Left ventricle myocardium inferior (tissue), 1 donor: ENCODE data around the gene USP17L18. TPM values are rescaled to one million over a fixed set of nuclear protein-coding genes. Genes with fewer than 3 reads are reported as not detected.
"Not testable (repeated sequence)": the region's sequence is repeated elsewhere in the genome, so short reads cannot be mapped to it uniquely, and the experiment has no call there.

Experiments
- DNase-seq: peaks from one replicate; pipeline ENCODE4 v3.0.0-alpha.2; 2020
- H3K27ac ChIP-seq: fragments of 200-600 bp; replicated peaks from 2 replicates; pipeline ENCODE4 v1.8.0; 2021
- H3K27me3 ChIP-seq: fragments of 200-600 bp; 2 replicates; pipeline ENCODE4 v1.8.0; 2021; ENCODE audit warnings: low read depth
- H3K36me3 ChIP-seq: fragments of 200-600 bp; 2 replicates; pipeline ENCODE4 v1.8.0; 2021
- H3K4me1 ChIP-seq: fragments of 200-600 bp; 2 replicates; pipeline ENCODE4 v1.8.0; 2021
- H3K4me3 ChIP-seq: fragments of 200-600 bp; 2 replicates; pipeline ENCODE4 v1.8.0; 2021; ENCODE audit warnings: mild to moderate bottlenecking, moderate library complexity
- H3K9me3 ChIP-seq: fragments of 200-600 bp; replicated peaks from 2 replicates; pipeline ENCODE4 v1.8.0; 2021
- intact Hi-C: fragments of 100-400 bp; cut with micrococcal nuclease; formaldehyde crosslinking; loops from one replicate; pipeline ENCODE4 v1.11.0; 2022
- total RNA-seq: library from RNA; stranded (reverse); fragmentation: NEBNext Ultra II Directional; extraction: Animal tissue kit (Norgen Biotek cat#: 25700); gene quantifications from one replicate; pipeline ENCODE4 v1.2.1, GENCODE V29; 2021
- donor health status: DM: no; HTN: yes; CAD: no; lungs with severe emphysema.

The USP17L18 gene
- total RNA-seq, 1 donor from 2014 or later = not detected

GRCh38 chr4:9267319-9267718, 18.9 kb downstream of the USP17L18 start, which contains the start of gene USP17L22:
Gene USP17L22 (plus strand): TSS chr4:9267619. CDS start chr4:9267619, 0 bp downstream.
- DNase-seq, H3K27ac ChIP-seq, H3K36me3 ChIP-seq, H3K4me3 ChIP-seq, H3K4me1 ChIP-seq, H3K9me3 ChIP-seq, H3K27me3 ChIP-seq, intact Hi-C loops: not testable (repeated sequence)

- peak; percentile 27 for DNase-seq
- H3K9me3 ChIP-seq, H3K4me3 ChIP-seq, H3K27me3 ChIP-seq, H3K36me3 ChIP-seq, H3K4me1 ChIP-seq, H3K27ac ChIP-seq, intact Hi-C loops: not testable (repeated sequence)
Observed at GRCh38 chr4:9271719-9272118, 23.3 kb downstream of the USP17L18 start.

Other genes starting within 250 kb of the USP17L18 start
- not detected for gene FAM90A26, start 78.2 kb upstream of the USP17L18 start, total RNA-seq
- not detected for gene USP17L10, start 38.0 kb upstream of the USP17L18 start, total RNA-seq
- gene USP17L11, start 33.2 kb upstream of the USP17L18 start, total RNA-seq = not detected
- not detected for gene USP17L12, start 28.5 kb upstream of the USP17L18 start, total RNA-seq
- not detected for gene USP17L13, start 23.7 kb upstream of the USP17L18 start, total RNA-seq
- gene USP17L15, start 14.2 kb upstream of the USP17L18 start, total RNA-seq = not detected
- not detected for gene USP17L17, start 4.8 kb upstream of the USP17L18 start, total RNA-seq
- gene USP17L19, start 4.7 kb downstream of the USP17L18 start, total RNA-seq = not detected
- gene USP17L20, start 9.5 kb downstream of the USP17L18 start, total RNA-seq = not detected
- not detected for gene USP17L21, start 14.2 kb downstream of the USP17L18 start, total RNA-seq
- gene USP17L22, start 19.0 kb downstream of the USP17L18 start, total RNA-seq = not detected
- not detected for gene USP17L24, start 76.5 kb downstream of the USP17L18 start, total RNA-seq
- not detected for gene USP17L25, start 81.3 kb downstream of the USP17L18 start, total RNA-seq
- not detected for gene USP17L26, start 86.0 kb downstream of the USP17L18 start, total RNA-seq
- gene USP17L5, start 90.8 kb downstream of the USP17L18 start, total RNA-seq = not detected
- gene USP17L27, start 95.5 kb downstream of the USP17L18 start, total RNA-seq = not detected
- gene USP17L28, start 100.3 kb downstream of the USP17L18 start, total RNA-seq = not detected
- gene USP17L29, start 105.0 kb downstream of the USP17L18 start, total RNA-seq = not detected
- gene USP17L30, start 114.5 kb downstream of the USP17L18 start, total RNA-seq = not detected
- not detected for gene DEFB131A, start 195.8 kb downstream of the USP17L18 start, total RNA-seq